Erythroblast (primary cell): ENCODE data around the gene NELFCD.

ENCODE experiments used
- GATA1 ChIP-seq: IDR thresholded peaks from 2 replicates; pipeline ENCODE4 v1.6.1; 2011; ENCODE audit warnings: low read depth, mild to moderate bottlenecking, control low read depth, low read length, moderate library complexity
- POLR2A ChIP-seq: IDR thresholded peaks from 2 replicates; pipeline ENCODE4 v1.6.1; 2011; ENCODE audit warnings: mild to moderate bottlenecking, low read length

DNA sequence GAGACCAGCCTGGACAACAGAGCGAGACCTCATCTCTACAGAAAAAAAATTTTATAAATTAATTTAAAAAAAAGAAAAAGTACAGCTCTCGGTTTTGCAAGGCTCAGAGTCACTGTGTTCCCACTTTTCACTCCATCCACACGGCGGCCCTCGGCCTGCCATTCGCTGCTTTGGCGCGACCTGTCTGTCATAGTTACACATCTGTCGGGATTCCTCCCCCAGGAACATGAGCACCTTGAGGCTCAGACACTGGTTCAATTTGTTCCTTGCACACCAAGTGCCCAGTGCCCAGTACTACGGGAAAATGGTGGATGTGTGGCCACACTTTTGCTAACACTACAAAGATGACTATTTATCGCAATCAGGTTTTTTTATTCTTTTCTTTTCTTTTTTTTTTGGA lies 17.6 kb downstream of the NELFCD start:
- no peak for TF ChIP-seq POLR2A
- TF ChIP-seq GATA1: no peak
